Gastrocnemius medialis (tissue), 4 donors: Measurements from ENCODE around the gene CLASP1. TPM values are rescaled to one million over a fixed set of nuclear protein-coding genes. Genes with fewer than 3 reads are reported as not detected.

Experiments used
- ATAC-seq, 2 donors: fragments of 150-250 bp; one replicate each; pipeline ENCODE4 v1.9.1; 2016
- DNase-seq, 2 donors: peaks; one replicate each; pipeline ENCODE4 v3.0.0-alpha.2; 2019
- H3K27ac ChIP-seq, 4 donors: fragments of 200-600 bp; sonication (generic); 1 replicate in 1 of 4; 2 replicates in 3 of 4; pipeline ENCODE4 v1.5.1; 2016 to 2018; ENCODE audit warnings: mild to moderate bottlenecking in 2 of 4, moderate library complexity in 1 of 4
- H3K27me3 ChIP-seq, 3 donors: fragments of 200-600 bp; sonication (generic) in 2 of 3; 1 replicate in 1 of 3; 2 replicates in 2 of 3; pipeline versions ENCODE4 v1.5.1 to v1.6.0; 2016 to 2019; ENCODE audit warnings: mild to moderate bottlenecking in 1 of 3, moderate library complexity in 1 of 3
- H3K36me3 ChIP-seq, 2 donors: fragments of 200-600 bp; sonication (generic) in 1 of 2; one replicate each; pipeline ENCODE4 v1.5.1; 2017 to 2018
- H3K4me1 ChIP-seq, 2 donors: fragments of 200-600 bp; sonication (generic) in 1 of 2; one replicate each; pipeline ENCODE4 v1.5.1; 2016 to 2017; ENCODE audit warnings: mild to moderate bottlenecking in 2 of 2
- H3K4me3 ChIP-seq, 4 donors: fragments of 200-600 bp; sonication (generic) in 3 of 4; 1 replicate in 1 of 4; 2 replicates in 3 of 4; pipeline ENCODE4 v1.5.1; 2016 to 2019; ENCODE audit warnings: mild to moderate bottlenecking in 2 of 4
- H3K9me3 ChIP-seq, 3 donors: fragments of 200-600 bp; sonication (generic) in 2 of 3; 1 replicate in 1 of 3; 2 replicates in 2 of 3; pipeline ENCODE4 v1.5.1; 2016 to 2019
- POLR2A ChIP-seq, 2 donors: fragments of 450-650 bp; IDR thresholded peaks; one replicate each; pipeline ENCODE4 v1.6.1; 2017; ENCODE audit warnings: antibody characterized with exemption in 2 of 2, mild to moderate bottlenecking in 2 of 2, moderate library complexity in 2 of 2
- in situ Hi-C, 4 donors: fragments of 200-750 bp; cut with MboI; loops; one replicate each; pipeline versions ENCODE4 v1.15.0 to v1.8.0; 2017; ENCODE audit warnings: low sequenced_read_pairs in 4 of 4
- intact Hi-C: fragments of 100-400 bp; cut with DNase I; formaldehyde crosslinking; loops from one replicate; pipeline ENCODE4 v1.15.1; 2023; ENCODE audit warnings: low total_unique reads
- total RNA-seq, 4 donors: library from RNA; depleted of rRNA; stranded (reverse); fragments of >200 nt; gene quantifications; one replicate each; pipeline versions ENCODE4 v1.1.0 to v1.2.3, GENCODE V29; 2016
- TF ChIP-seq, protein P1 (sequence below), 5 experiments: fragments of 450-650 bp in 3 of 5; fragments of 200-600 bp in 2 of 5; sonication (generic) in 2 of 5; IDR thresholded peaks in 4 of 5; conservative IDR thresholded peaks in 1 of 5; 1 replicate in 4 of 5; 2 replicates in 1 of 5; pipeline ENCODE4 v1.5.1; 2016 to 2019; ENCODE audit warnings: antibody characterized with exemption in 5 of 5, mild to moderate bottlenecking in 3 of 5, moderate library complexity in 3 of 5

CLASP1 gene
- total RNA-seq, 4 donors from 2014 or later, result 50.1 to 73.9 (median 61.4) TPM

- no peaks in the 10 kb centered on the region for H3K36me3 ChIP-seq
- H3K27ac ChIP-seq, result no peak overlapping the region
- intact Hi-C loops (loop anchor here (5.0 kb wide), 1 partner anchor 199 kb away; no protein-coding TSS in a partner anchor), in situ Hi-C loops (no loop called here)
- peaks cover 0 to 2% (median 0%) of the 10 kb centered on the region in 3 donors for H3K27me3 ChIP-seq
- H3K4me3 ChIP-seq, result no peak overlapping the region
- TF ChIP-seq, protein P1, sequence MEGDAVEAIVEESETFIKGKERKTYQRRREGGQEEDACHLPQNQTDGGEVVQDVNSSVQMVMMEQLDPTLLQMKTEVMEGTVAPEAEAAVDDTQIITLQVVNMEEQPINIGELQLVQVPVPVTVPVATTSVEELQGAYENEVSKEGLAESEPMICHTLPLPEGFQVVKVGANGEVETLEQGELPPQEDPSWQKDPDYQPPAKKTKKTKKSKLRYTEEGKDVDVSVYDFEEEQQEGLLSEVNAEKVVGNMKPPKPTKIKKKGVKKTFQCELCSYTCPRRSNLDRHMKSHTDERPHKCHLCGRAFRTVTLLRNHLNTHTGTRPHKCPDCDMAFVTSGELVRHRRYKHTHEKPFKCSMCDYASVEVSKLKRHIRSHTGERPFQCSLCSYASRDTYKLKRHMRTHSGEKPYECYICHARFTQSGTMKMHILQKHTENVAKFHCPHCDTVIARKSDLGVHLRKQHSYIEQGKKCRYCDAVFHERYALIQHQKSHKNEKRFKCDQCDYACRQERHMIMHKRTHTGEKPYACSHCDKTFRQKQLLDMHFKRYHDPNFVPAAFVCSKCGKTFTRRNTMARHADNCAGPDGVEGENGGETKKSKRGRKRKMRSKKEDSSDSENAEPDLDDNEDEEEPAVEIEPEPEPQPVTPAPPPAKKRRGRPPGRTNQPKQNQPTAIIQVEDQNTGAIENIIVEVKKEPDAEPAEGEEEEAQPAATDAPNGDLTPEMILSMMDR (IDR thresholded peaks at IDR 0.05 in 4 of 5, conservative IDR thresholded peaks at IDR 0.05 in 1 of 5), result no peak
- no peak for TF ChIP-seq POLR2A (IDR thresholded peaks at IDR 0.05)
- H3K9me3 ChIP-seq, result no peaks in the 10 kb centered on the region
- DNase-seq (no peak), ATAC-seq (no peak)
- H3K4me1 ChIP-seq, result no peaks in the 10 kb centered on the region
Measured at GRCh38 chr2:121295911-121296650, 353.2 kb downstream of the CLASP1 start.

DNA sequence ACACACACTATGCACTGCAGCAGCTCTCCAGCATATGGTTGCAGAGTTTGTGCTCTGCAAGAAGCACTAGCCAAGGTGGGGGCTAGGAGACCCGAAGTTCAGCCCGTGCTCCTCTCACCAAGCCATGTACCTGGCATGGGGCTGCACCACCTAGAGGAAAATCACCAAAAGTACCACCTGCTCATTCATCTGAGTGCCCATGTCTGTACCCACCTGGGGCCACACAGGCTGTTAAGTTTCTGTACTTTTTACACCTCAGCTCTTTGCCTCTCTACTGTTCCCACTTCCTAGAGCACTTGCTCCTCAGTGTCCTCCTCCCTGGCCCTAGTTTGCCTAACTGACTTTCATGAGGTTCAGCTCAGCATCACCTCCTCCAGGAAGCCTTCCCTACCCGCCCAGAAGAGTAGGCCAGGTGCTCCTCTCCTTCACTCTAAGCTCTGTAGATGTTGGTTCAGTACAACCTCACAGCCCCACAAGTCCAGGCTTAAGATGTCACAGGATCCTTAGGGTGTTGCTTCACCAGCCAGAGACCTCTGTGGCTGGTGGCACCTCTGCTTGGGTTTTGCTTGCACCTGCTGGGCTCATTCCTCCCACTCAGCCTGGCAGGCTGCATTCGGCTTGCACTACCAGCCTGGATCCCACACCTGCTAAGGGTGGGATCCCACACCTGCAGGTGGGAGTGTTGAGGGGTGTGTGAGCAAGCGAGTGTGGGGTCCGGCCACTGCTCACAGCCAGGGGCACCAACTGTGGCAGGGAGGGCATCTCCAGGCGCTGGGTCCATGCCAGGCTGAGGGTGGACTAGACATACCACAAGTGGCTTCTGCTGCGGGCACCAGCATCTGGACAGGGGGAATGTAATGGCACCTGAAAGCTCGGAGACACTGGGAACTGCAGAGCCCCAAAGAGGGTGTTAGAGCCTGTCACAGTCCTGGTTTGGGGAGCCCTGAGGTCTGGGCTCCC, 354.1 kb downstream of the CLASP1 start:
- Histone ChIP-seq H3K9me3 (no peaks in the 10 kb centered on the region), H3K27ac (no peak overlapping the region), H3K36me3 (no peaks in the 10 kb centered on the region), H3K27me3 (peaks cover 0 to under 1% (median 0%) of the 10 kb centered on the region in 3 donors), H3K4me1 (no peaks in the 10 kb centered on the region), H3K4me3 (no peak overlapping the region)
- DNase-seq (no peak), ATAC-seq (no peak)
- intact Hi-C loops (loop anchor here (5.0 kb wide), 1 partner anchor 198 kb away; no protein-coding TSS in a partner anchor), in situ Hi-C loops (no loop called here)
- TF ChIP-seq, protein P1 (IDR thresholded peaks at IDR 0.05 in 4 of 5, conservative IDR thresholded peaks at IDR 0.05 in 1 of 5), result no peak
- TF ChIP-seq POLR2A (IDR thresholded peaks at IDR 0.05), result no peak

- no peak for ATAC-seq
- in situ Hi-C loops, result no loop called here
- intact Hi-C loops, result no loop called here
- H3K27ac ChIP-seq, result no peak overlapping the region
- no peak overlapping the region for H3K4me3 ChIP-seq
- H3K36me3 ChIP-seq, result no peaks in the 10 kb centered on the region
- H3K27me3 ChIP-seq, result no peaks in the 10 kb centered on the region
- no peaks in the 10 kb centered on the region for H3K4me1 ChIP-seq
- no peaks in the 10 kb centered on the region for H3K9me3 ChIP-seq
- TF ChIP-seq, protein P1 (IDR thresholded peaks at IDR 0.05 in 4 of 5, conservative IDR thresholded peaks at IDR 0.05 in 1 of 5), result no peak
- TF ChIP-seq POLR2A (IDR thresholded peaks at IDR 0.05), result no peak
- DNase-seq, result no peak
Measured at GRCh38 chr2:121293450-121294325, 355.6 kb downstream of the CLASP1 start.

DNA sequence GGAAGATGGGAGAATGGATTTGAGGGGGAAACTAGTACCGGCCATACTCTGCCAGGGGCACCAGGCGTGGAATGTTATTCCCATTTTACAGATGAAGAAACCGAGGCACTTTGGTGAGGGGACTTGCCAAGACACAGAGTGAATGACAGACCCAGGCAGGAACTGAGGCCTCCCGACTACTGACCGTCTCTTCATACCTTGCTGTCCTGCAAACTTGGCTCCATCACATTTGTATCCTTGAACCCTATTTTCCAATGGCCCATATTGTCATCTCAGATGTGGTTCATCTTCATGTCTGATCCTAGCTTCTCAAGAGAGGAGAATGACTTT, 358.0 kb downstream of the CLASP1 start:
- DNase-seq, result no peak
- H3K4me1 ChIP-seq, result no peaks in the 10 kb centered on the region
- intact Hi-C loops (no loop called here), in situ Hi-C loops (no loop called here)
- H3K9me3 ChIP-seq, result no peaks in the 10 kb centered on the region
- H3K36me3 ChIP-seq, result no peaks in the 10 kb centered on the region
- no peak overlapping the region for H3K27ac ChIP-seq
- H3K4me3 ChIP-seq, result no peak overlapping the region
- peaks cover 0 to 3% (median 0%) of the 10 kb centered on the region in 3 donors for H3K27me3 ChIP-seq
- ATAC-seq, result no peak
- TF ChIP-seq POLR2A (IDR thresholded peaks at IDR 0.05), result no peak
- TF ChIP-seq, protein P1 (IDR thresholded peaks at IDR 0.05 in 4 of 5, conservative IDR thresholded peaks at IDR 0.05 in 1 of 5), result no peak
